Ectodermal cell (in vitro differentiated cells): ENCODE results near the gene LUZP1. TPM values are rescaled to one million over a fixed set of nuclear protein-coding genes. Genes with fewer than 3 reads are reported as not detected.

Experiments used
- H3K27ac ChIP-seq: 2 replicates; pipeline ENCODE4 v1.7.0; 2013; ENCODE audit warnings: mild to moderate bottlenecking, low read depth, low read length; ENCODE audit not compliant: insufficient read depth, poor library complexity, severe bottlenecking
- H3K27me3 ChIP-seq: 2 replicates; pipeline ENCODE4 v1.7.0; 2013; ENCODE audit warnings: mild to moderate bottlenecking, low read length; ENCODE audit not compliant: insufficient read depth, control insufficient read depth, poor library complexity, severe bottlenecking
- H3K36me3 ChIP-seq: one replicate; pipeline ENCODE4 v1.7.0; 2013; ENCODE audit warnings: low read length; ENCODE audit not compliant: control insufficient read depth, insufficient read depth
- H3K4me1 ChIP-seq: one replicate; pipeline ENCODE4 v1.7.0; 2013; ENCODE audit warnings: low read length; ENCODE audit not compliant: control insufficient read depth, insufficient read depth
- H3K4me3 ChIP-seq: 2 replicates; pipeline ENCODE4 v1.7.0; 2013; ENCODE audit warnings: low read depth, low read length, control low read depth; ENCODE audit not compliant: insufficient read depth
- H3K9me3 ChIP-seq: 2 replicates; pipeline ENCODE4 v1.7.0; 2013; ENCODE audit warnings: mild to moderate bottlenecking, low read length, moderate library complexity; ENCODE audit not compliant: control insufficient read depth
- WGBS, 2 experiments: methylation state at CpG; one replicate each; pipeline ENCODE4 v1.1.7; 2013; ENCODE audit warnings: missing lambda C conversion rate in 2 of 2; 5-methylcytosine and 5-hydroxymethylcytosine counted together
- polyA plus RNA-seq, 4 experiments: library from polyadenylated mRNA; stranded (reverse); fragments of 50-300 nt; gene quantifications; one replicate each; pipeline ENCODE4 v1.2.3, GENCODE V29; 2013

Gene LUZP1
- polyA plus RNA-seq (2013, experiment 1 of 4) = 35.9 TPM
- polyA plus RNA-seq (2013, experiment 2 of 4) = 47.3 TPM
- 26.5 TPM for polyA plus RNA-seq (2013, experiment 3 of 4)
- 30.3 TPM for polyA plus RNA-seq (2013, experiment 4 of 4)

- no peaks in the 10 kb centered on the region for H3K9me3 ChIP-seq
- no peaks in the 10 kb centered on the region for H3K27me3 ChIP-seq
- H3K4me3 ChIP-seq = peak within 1 kb of the TSS; percentile 74
- H3K4me1 ChIP-seq = no peaks in the 10 kb centered on the region
- WGBS, 2 experiments = 14% methylated on average over 56 of the region's 56 CpGs
- no peaks in the 10 kb centered on the region for H3K36me3 ChIP-seq
- H3K27ac ChIP-seq = peak within 1 kb of the TSS; percentile 92
Observed at GRCh38 chr1:23168445-23169194, at the start of gene LUZP1. TSS of gene LUZP1 (minus strand) at chr1:23168856.

GRCh38 chr1:23217421-23218115 lies 48.9 kb upstream of the LUZP1 start, which contains the start of gene HTR1D:
TSS of gene HTR1D (minus strand) at chr1:23217502. CDS start at chr1:23194219, 23,283 bp downstream.
- WGBS, 2 experiments = 1 to 2% methylated on average over 43 to 45 of the region's 45 CpGs
- Histone ChIP-seq H3K4me1 (peaks cover 11% of the 10 kb centered on the region), H3K36me3 (no peaks in the 10 kb centered on the region), H3K4me3 (peak within 1 kb of the TSS; percentile 64), H3K27ac (no peak within 1 kb of the TSS), H3K9me3 (no peaks in the 10 kb centered on the region), H3K27me3 (peaks cover 27% of the 10 kb centered on the region)

GRCh38 chr1:23216771-23217420 lies 48.2 kb upstream of the LUZP1 start:
- no peaks in the 10 kb centered on the region for H3K9me3 ChIP-seq

GRCh38 chr1:23215751-23216449 lies 47.2 kb upstream of the LUZP1 start:
- 44 to 56% methylated on average over 3 of the region's 3 CpGs for WGBS, 2 experiments
- H3K4me1 ChIP-seq = peaks cover 11% of the 10 kb centered on the region
- H3K27me3 ChIP-seq = peaks cover 27% of the 10 kb centered on the region
- H3K27ac ChIP-seq = no peak overlapping the region
- peak overlapping the region; percentile 18 for H3K4me3 ChIP-seq
- H3K36me3 ChIP-seq = no peaks in the 10 kb centered on the region
- no peaks in the 10 kb centered on the region for H3K9me3 ChIP-seq

More at GRCh38 chr1:23216771-23217420, 48.2 kb upstream of the LUZP1 start:
- Histone ChIP-seq H3K27ac (no peak overlapping the region), H3K4me1 (peaks cover 11% of the 10 kb centered on the region), H3K4me3 (peak overlapping the region; percentile 64), H3K27me3 (peaks cover 27% of the 10 kb centered on the region), H3K36me3 (no peaks in the 10 kb centered on the region)
- 0 to 1% methylated on average over 78 of the region's 78 CpGs for WGBS, 2 experiments

- whole genome bisulfite sequencing, 2 experiments = 87 to 88% methylated on average over 3 of the region's 3 CpGs
- H3K9me3 ChIP-seq = no peaks in the 10 kb centered on the region
- peaks cover 27% of the 10 kb centered on the region for H3K27me3 ChIP-seq
Observed at GRCh38 chr1:23215291-23215690, 46.6 kb upstream of the LUZP1 start.

GRCh38 chr1:23214640-23215039 lies 46.0 kb upstream of the LUZP1 start:
- WGBS, 2 experiments = 94% methylated on average over 4 of the region's 4 CpGs
- no peaks in the 10 kb centered on the region for H3K36me3 ChIP-seq
- H3K27ac ChIP-seq = no peak overlapping the region
- H3K4me1 ChIP-seq = peaks cover 11% of the 10 kb centered on the region
- H3K9me3 ChIP-seq = no peaks in the 10 kb centered on the region
- H3K27me3 ChIP-seq = peaks cover 27% of the 10 kb centered on the region
- H3K4me3 ChIP-seq = no peak overlapping the region

More at GRCh38 chr1:23215291-23215690, 46.6 kb upstream of the LUZP1 start:
- H3K36me3 ChIP-seq = no peaks in the 10 kb centered on the region
- no peak overlapping the region for H3K27ac ChIP-seq
- H3K4me1 ChIP-seq = peaks cover 11% of the 10 kb centered on the region
- H3K4me3 ChIP-seq = no peak overlapping the region

- H3K27me3 ChIP-seq = peaks cover 12% of the 10 kb centered on the region
- H3K4me3 ChIP-seq = no peak overlapping the region
- no peaks in the 10 kb centered on the region for H3K9me3 ChIP-seq
- no peaks in the 10 kb centered on the region for H3K36me3 ChIP-seq
- WGBS, 2 experiments = 91% methylated on average over 4 of the region's 4 CpGs
- H3K4me1 ChIP-seq = peaks cover 11% of the 10 kb centered on the region
- H3K27ac ChIP-seq = no peak overlapping the region
Observed at GRCh38 chr1:23211955-23212354, 43.3 kb upstream of the LUZP1 start.

- H3K4me1 ChIP-seq = peaks cover 5% of the 10 kb centered on the region
- no peaks in the 10 kb centered on the region for H3K36me3 ChIP-seq
- 81 to 89% methylated on average over 2 of the region's 2 CpGs for WGBS, 2 experiments
Observed at GRCh38 chr1:23210963-23211362, 42.3 kb upstream of the LUZP1 start.

GRCh38 chr1:23210351-23210785 lies 41.7 kb upstream of the LUZP1 start:
- H3K4me1 ChIP-seq = no peaks in the 10 kb centered on the region
- H3K4me3 ChIP-seq = no peak overlapping the region
- H3K9me3 ChIP-seq = no peaks in the 10 kb centered on the region
- H3K27ac ChIP-seq = no peak overlapping the region
- no peaks in the 10 kb centered on the region for H3K27me3 ChIP-seq
- WGBS, 2 experiments = 64 to 69% methylated on average over 6 of the region's 6 CpGs
- no peaks in the 10 kb centered on the region for H3K36me3 ChIP-seq

More at GRCh38 chr1:23210963-23211362, 42.3 kb upstream of the LUZP1 start:
- no peaks in the 10 kb centered on the region for H3K9me3 ChIP-seq
- no peak overlapping the region for H3K27ac ChIP-seq
- peaks cover 2% of the 10 kb centered on the region for H3K27me3 ChIP-seq
- H3K4me3 ChIP-seq = no peak overlapping the region
